AG04449 (cell line): ENCODE measurements around the gene VAV2.

Experiments
- CTCF ChIA-PET: fragments of 350-600 bp; formaldehyde crosslinking; extraction: SDS; loops from one replicate; lab custom pipeline; 2021; ENCODE audit warnings: antibody characterized with exemption; lab: Yijun Ruan, JAX
- POLR2A ChIA-PET: fragments of 400-600, 350-600 bp; formaldehyde crosslinking; extraction: SDS; loops from one replicate; lab custom pipeline; 2020; ENCODE audit warnings: antibody characterized with exemption, inconsistent platforms; lab: Yijun Ruan, JAX
- DNase-seq: peaks from one replicate; pipeline ENCODE4 v3.0.0-alpha.2; 2010; ENCODE audit warnings: low read depth, low spot score
- H3K4me3 ChIP-seq: 2 replicates; pipeline ENCODE4 v1.5.1; 2011; ENCODE audit warnings: low read depth, mild to moderate bottlenecking, control low read depth, low read length
- TF ChIP-seq, protein P1 (sequence below): IDR thresholded peaks from one replicate; pipeline ENCODE4 v1.5.1; 2011; ENCODE audit warnings: mild to moderate bottlenecking, moderate library complexity, low read length, control low read depth, inconsistent platforms; ENCODE audit not compliant: insufficient read depth; ENCODE audit errors: missing control alignments

VAV2 gene

DNA sequence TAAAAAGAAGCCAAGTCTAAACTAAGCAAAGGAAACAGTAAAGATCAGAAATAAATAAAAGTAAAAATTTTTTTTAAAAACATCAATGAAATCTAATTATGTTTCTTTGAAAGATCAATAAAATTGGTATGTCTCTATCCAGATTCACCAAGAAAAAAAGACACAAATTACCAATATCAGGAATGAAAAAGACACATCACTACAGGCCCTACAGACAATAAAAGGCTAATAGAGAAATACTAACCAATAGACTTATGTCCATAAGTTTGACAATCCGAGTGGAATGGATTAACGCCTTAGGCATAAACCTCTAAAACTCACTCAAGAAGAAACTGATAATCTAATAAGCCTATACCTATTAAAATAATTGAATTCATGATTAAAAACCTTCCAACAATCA is 45.5 kb upstream of the VAV2 start:
- TF ChIP-seq, protein P1, sequence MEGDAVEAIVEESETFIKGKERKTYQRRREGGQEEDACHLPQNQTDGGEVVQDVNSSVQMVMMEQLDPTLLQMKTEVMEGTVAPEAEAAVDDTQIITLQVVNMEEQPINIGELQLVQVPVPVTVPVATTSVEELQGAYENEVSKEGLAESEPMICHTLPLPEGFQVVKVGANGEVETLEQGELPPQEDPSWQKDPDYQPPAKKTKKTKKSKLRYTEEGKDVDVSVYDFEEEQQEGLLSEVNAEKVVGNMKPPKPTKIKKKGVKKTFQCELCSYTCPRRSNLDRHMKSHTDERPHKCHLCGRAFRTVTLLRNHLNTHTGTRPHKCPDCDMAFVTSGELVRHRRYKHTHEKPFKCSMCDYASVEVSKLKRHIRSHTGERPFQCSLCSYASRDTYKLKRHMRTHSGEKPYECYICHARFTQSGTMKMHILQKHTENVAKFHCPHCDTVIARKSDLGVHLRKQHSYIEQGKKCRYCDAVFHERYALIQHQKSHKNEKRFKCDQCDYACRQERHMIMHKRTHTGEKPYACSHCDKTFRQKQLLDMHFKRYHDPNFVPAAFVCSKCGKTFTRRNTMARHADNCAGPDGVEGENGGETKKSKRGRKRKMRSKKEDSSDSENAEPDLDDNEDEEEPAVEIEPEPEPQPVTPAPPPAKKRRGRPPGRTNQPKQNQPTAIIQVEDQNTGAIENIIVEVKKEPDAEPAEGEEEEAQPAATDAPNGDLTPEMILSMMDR = no peak
- CTCF ChIA-PET = interaction anchor here (1.7 kb wide), 1 partner anchor 11 kb away, joined by 6 read pairs; no protein-coding TSS in a partner anchor
- POLR2A ChIA-PET = no interaction called here
- no peak for DNase-seq
- no peak overlapping the region for H3K4me3 ChIP-seq

DNA sequence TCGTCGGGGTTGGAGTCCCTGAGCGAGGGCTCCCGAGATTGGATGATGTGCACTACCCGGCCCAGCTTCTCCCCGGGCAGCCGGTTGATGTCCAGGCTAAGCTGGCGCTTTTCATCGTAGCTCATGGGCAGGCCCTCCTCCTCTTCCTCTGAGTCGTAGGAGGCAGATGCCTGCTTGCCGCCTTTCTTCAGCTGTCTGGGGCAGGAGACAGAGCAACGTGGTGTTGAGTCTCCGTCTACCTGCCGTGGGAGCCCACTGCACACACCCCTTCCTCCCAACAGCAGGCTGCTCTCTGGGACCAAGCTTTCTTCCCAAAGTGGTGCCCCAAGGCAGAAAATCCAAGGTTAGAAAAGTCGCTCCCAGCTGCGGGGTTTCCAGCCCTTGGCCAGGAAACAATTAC is 44.0 kb upstream of the VAV2 start:
- CTCF ChIA-PET = interaction anchor here (1.7 kb wide), 1 partner anchor 10 kb away, joined by 6 read pairs; no protein-coding TSS in a partner anchor

DNA sequence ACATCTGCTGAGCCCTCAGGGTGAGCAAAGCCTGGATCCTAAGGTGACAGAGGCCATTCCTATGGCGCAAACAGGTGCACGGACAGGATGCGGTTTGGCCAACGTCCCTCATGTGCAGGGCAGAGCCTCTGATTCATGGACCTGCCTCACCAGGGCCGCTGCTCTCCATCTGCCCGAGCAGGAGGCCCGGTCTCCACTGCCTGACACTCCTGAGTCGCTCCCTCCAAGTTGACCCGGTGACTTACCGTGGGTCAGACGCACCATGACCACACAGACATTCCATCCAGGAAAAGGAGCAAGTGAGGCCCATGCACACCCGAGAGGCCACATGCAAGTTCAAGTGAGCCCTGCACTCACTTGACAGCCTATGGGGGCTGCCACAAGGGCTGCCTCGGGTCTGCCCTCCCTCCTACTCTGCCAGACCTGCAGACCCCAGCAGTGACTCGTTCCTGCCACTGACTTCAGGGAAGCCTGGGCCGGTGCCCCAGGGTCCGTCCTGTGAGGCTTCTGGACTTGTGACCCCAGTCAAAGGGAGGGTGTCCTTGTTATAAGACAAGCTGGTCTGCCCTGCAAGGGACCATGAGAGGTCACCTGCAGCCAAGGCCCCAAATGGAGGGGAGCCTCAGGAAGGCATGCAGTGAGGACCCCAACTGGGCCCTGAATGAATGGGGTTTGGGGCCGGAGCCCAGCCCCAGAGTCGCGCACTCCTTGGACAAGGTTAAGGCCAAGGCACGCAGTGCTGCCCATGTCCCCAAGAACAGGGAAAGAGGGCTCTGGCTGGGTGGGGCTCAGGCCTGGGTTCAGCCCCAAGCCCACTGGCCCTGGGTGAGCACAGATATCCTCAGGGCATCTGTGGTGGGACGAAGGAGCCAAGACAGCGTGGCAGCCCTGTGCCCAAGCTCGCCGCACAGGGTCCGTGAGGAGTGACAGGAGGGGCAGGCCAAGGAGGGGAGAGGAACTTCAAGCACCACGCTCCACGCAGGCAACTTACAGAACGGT is 43.2 kb upstream of the VAV2 start:
- no peak overlapping the region for H3K4me3 ChIP-seq
- no peak for DNase-seq
- ChIA-PET CTCF (interaction anchor here (0.8 to 1.7 kb wide), 2 partner anchors 9 kb away, joined by 3 to 6 read pairs; no protein-coding TSS in a partner anchor), POLR2A (no interaction called here)
- TF ChIP-seq, protein P1 = no peak

More for the DNA sequence above, 44.0 kb upstream of the VAV2 start:
- POLR2A ChIA-PET = no interaction called here
- no peak for DNase-seq
- no peak overlapping the region for H3K4me3 ChIP-seq
- TF ChIP-seq, protein P1 = no peak

GRCh38 chr9:134034215-134035040 is 42.3 kb upstream of the VAV2 start:
- no peak overlapping the region for H3K4me3 ChIP-seq
- ChIA-PET CTCF (interaction anchor here (0.8 kb wide), 1 partner anchor 8 kb away, joined by 3 read pairs; no protein-coding TSS in a partner anchor), POLR2A (no interaction called here)
- DNase-seq = no peak
- TF ChIP-seq, protein P1 = no peak

GRCh38 chr9:134033516-134034214 is 41.5 kb upstream of the VAV2 start:
- CTCF ChIA-PET = no interaction called here
- DNase-seq = no peak

More at GRCh38 chr9:134033516-134034214, 41.5 kb upstream of the VAV2 start:
- TF ChIP-seq, protein P1 = no peak
- H3K4me3 ChIP-seq = no peak overlapping the region
- POLR2A ChIA-PET = no interaction called here
